HepG2 (cell line): ENCODE results near the gene GNA15.

Experiments used
- ETS1 ChIP-seq: sonication (generic); formaldehyde crosslinking; IDR thresholded peaks from 2 replicates; pipeline ENCODE4 v1.4.0; 2020; ENCODE audit warnings: missing genetic modification reagents
- JUN ChIP-seq: sonication (generic); formaldehyde crosslinking; IDR thresholded peaks from 2 replicates; pipeline ENCODE4 v1.4.0; 2020; ENCODE audit warnings: mild to moderate bottlenecking, missing genetic modification reagents
- POLR2AphosphoS5 ChIP-seq: IDR thresholded peaks from 2 replicates; pipeline ENCODE4 v1.6.1; 2012; ENCODE audit warnings: low read depth, low read length
- ZNF274 ChIP-seq: sonication (generic); formaldehyde crosslinking; IDR thresholded peaks from 2 replicates; pipeline ENCODE4 v1.5.1; 2020; ENCODE audit warnings: mild to moderate bottlenecking, missing genetic modification reagents
- ZNF75D ChIP-seq: sonication (generic); formaldehyde crosslinking; IDR thresholded peaks from 2 replicates; pipeline ENCODE4 v1.8.1; 2023; ENCODE audit warnings: missing genetic modification reagents, mild to moderate bottlenecking, borderline replicate concordance

DNA sequence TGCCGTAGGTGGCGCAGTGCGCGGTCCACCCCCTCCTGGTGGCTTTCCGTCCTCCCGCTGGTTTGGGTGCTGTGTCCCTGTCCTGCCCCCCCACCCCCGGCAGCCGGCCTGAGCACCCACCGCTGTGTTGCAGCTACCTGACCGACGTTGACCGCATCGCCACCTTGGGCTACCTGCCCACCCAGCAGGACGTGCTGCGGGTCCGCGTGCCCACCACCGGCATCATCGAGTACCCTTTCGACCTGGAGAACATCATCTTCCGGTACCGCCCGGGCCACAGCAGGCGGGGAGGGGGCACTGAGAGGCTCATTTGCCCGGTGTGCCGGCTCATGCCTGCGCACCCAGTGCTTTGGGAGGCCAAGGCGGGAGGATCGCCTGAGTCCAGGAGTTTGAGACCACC, 21.0 kb upstream of the GNA15 start:
- TF ChIP-seq ETS1 (CRISPR knock-in tag) (no peak), ZNF274 (CRISPR knock-in tag) (no peak), JUN (CRISPR knock-in tag) (no peak), ZNF75D (CRISPR knock-in tag) (no peak), POLR2AphosphoS5 (no peak)
